HEK293 (cell line): ENCODE measurements around the gene HHAT.

Experiments used
- GLIS1 ChIP-seq: fragments of 450-650 bp; formaldehyde crosslinking; IDR thresholded peaks from 2 replicates; pipeline ENCODE4 v1.5.1; 2016; ENCODE audit warnings: missing biosample characterization, missing genetic modification characterization
- HOXD13 ChIP-seq: sonication (generic); formaldehyde crosslinking; IDR thresholded peaks from 2 replicates; pipeline ENCODE4 v1.8.0; 2022; ENCODE audit warnings: missing genetic modification reagents, borderline replicate concordance
- KLF10 ChIP-seq: fragments of 450-650 bp; IDR thresholded peaks from 2 replicates; pipeline ENCODE4 v1.5.1; 2018; ENCODE audit warnings: missing biosample characterization, mild to moderate bottlenecking, missing genetic modification characterization
- MYNN ChIP-seq: fragments of 450-650 bp; formaldehyde crosslinking; IDR thresholded peaks from 2 replicates; pipeline ENCODE4 v1.5.1; 2016; ENCODE audit warnings: missing biosample characterization, missing genetic modification characterization, borderline replicate concordance
- PRDM10 ChIP-seq: fragments of 450-650 bp; formaldehyde crosslinking; IDR thresholded peaks from 2 replicates; pipeline ENCODE4 v1.5.1; 2016; ENCODE audit warnings: missing biosample characterization, missing genetic modification characterization
- RBAK ChIP-seq: fragments of 450-650 bp; formaldehyde crosslinking; IDR thresholded peaks from 2 replicates; pipeline ENCODE4 v1.5.1; 2016; ENCODE audit warnings: missing biosample characterization, missing genetic modification characterization
- SP7 ChIP-seq: fragments of 450-650 bp; formaldehyde crosslinking; IDR thresholded peaks from 2 replicates; pipeline ENCODE4 v1.5.1; 2016; ENCODE audit warnings: missing biosample characterization, missing genetic modification characterization
- ZBTB26 ChIP-seq: fragments of 450-650 bp; formaldehyde crosslinking; optimal IDR thresholded peaks from 2 replicates; pipeline ENCODE3; 2016; ENCODE audit warnings: missing biosample characterization, mild to moderate bottlenecking, missing genetic modification characterization
- ZIC2 ChIP-seq: fragments of 450-650 bp; formaldehyde crosslinking; IDR thresholded peaks from 2 replicates; pipeline ENCODE4 v1.5.1; 2016; ENCODE audit warnings: missing biosample characterization, missing genetic modification characterization
- ZNF112 ChIP-seq: fragments of 450-650 bp; formaldehyde crosslinking; IDR thresholded peaks from 2 replicates; pipeline ENCODE4 v1.5.0; 2017; ENCODE audit warnings: missing biosample characterization, missing genetic modification characterization
- ZNF175 ChIP-seq: fragments of 450-650 bp; formaldehyde crosslinking; IDR thresholded peaks from 2 replicates; pipeline ENCODE4 v1.5.1; 2016; ENCODE audit warnings: missing biosample characterization, missing genetic modification characterization
- ZNF391 ChIP-seq: fragments of 450-650 bp; formaldehyde crosslinking; IDR thresholded peaks from 2 replicates; pipeline ENCODE4 v1.5.1; 2016; ENCODE audit warnings: low read depth, missing biosample characterization, missing genetic modification characterization, borderline replicate concordance
- ZNF510 ChIP-seq: fragments of 450-650 bp; formaldehyde crosslinking; IDR thresholded peaks from 2 replicates; pipeline ENCODE4 v1.5.1; 2018; ENCODE audit warnings: mild to moderate bottlenecking, missing genetic modification characterization, missing biosample characterization; ENCODE audit not compliant: insufficient replicate concordance
- ZNF549 ChIP-seq: fragments of 450-650 bp; IDR thresholded peaks from 2 replicates; pipeline ENCODE4 v1.5.1; 2018; ENCODE audit warnings: missing biosample characterization, missing genetic modification characterization, mild to moderate bottlenecking, inconsistent platforms, moderate library complexity
- ZNF621 ChIP-seq: fragments of 450-650 bp; formaldehyde crosslinking; IDR thresholded peaks from 2 replicates; pipeline ENCODE4 v1.5.1; 2017; ENCODE audit warnings: missing biosample characterization, missing genetic modification characterization
- ZNF707 ChIP-seq: fragments of 450-650 bp; formaldehyde crosslinking; IDR thresholded peaks from 2 replicates; pipeline ENCODE4 v1.5.1; 2016; ENCODE audit warnings: missing biosample characterization, missing genetic modification characterization
- ZNF791 ChIP-seq: fragments of 450-650 bp; formaldehyde crosslinking; IDR thresholded peaks from 2 replicates; pipeline ENCODE4 v1.5.1; 2016; ENCODE audit warnings: missing biosample characterization, missing genetic modification characterization
- ZNF843 ChIP-seq: fragments of 450-650 bp; formaldehyde crosslinking; IDR thresholded peaks from 2 replicates; pipeline ENCODE4 v1.5.1; 2016; ENCODE audit warnings: missing biosample characterization, missing genetic modification characterization
- ZSCAN4 ChIP-seq: fragments of 450-650 bp; formaldehyde crosslinking; IDR thresholded peaks from 2 replicates; pipeline ENCODE4 v1.5.1; 2017; ENCODE audit warnings: missing biosample characterization, missing genetic modification characterization
- TF ChIP-seq, protein P1 (sequence below): fragments of 450-650 bp; formaldehyde crosslinking; IDR thresholded peaks from 2 replicates; pipeline ENCODE4 v1.5.1; 2016; ENCODE audit warnings: missing biosample characterization, missing genetic modification characterization
- TF ChIP-seq, protein P2 (sequence below): fragments of 450-650 bp; formaldehyde crosslinking; IDR thresholded peaks from 2 replicates; pipeline ENCODE4 v1.5.1; 2016; ENCODE audit warnings: missing biosample characterization, missing genetic modification characterization, borderline replicate concordance
- TF ChIP-seq, protein P3 (sequence below): fragments of 450-650 bp; formaldehyde crosslinking; IDR thresholded peaks from 2 replicates; pipeline ENCODE4 v1.5.1; 2016; ENCODE audit warnings: missing biosample characterization, missing genetic modification characterization, borderline replicate concordance

The HHAT gene

GRCh38 chr1:210330279-210330866, 1.7 kb downstream of the HHAT start (continued):
- no peak for TF ChIP-seq ZSCAN4 (tag by site-specific recombination)
- 0 out of 2 replicates have a peak, but pooled peaks have one; percentile 57 for TF ChIP-seq KLF10
- no peak for TF ChIP-seq ZNF391
- TF ChIP-seq HOXD13 = no peak
- TF ChIP-seq ZNF707 (tag by site-specific recombination) = no peak
- no peak for TF ChIP-seq MYNN (tag by site-specific recombination)
- TF ChIP-seq, protein P1, sequence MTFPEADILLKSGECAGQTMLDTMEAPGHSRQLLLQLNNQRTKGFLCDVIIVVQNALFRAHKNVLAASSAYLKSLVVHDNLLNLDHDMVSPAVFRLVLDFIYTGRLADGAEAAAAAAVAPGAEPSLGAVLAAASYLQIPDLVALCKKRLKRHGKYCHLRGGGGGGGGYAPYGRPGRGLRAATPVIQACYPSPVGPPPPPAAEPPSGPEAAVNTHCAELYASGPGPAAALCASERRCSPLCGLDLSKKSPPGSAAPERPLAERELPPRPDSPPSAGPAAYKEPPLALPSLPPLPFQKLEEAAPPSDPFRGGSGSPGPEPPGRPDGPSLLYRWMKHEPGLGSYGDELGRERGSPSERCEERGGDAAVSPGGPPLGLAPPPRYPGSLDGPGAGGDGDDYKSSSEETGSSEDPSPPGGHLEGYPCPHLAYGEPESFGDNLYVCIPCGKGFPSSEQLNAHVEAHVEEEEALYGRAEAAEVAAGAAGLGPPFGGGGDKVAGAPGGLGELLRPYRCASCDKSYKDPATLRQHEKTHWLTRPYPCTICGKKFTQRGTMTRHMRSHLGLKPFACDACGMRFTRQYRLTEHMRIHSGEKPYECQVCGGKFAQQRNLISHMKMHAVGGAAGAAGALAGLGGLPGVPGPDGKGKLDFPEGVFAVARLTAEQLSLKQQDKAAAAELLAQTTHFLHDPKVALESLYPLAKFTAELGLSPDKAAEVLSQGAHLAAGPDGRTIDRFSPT = 0 out of 2 replicates have a peak, but pooled peaks have one; percentile 15
- TF ChIP-seq ZNF791 (tag by site-specific recombination) = no peak
- TF ChIP-seq ZNF510 = no peak
- peak; percentile 55; the same call in 1 of the 2 replicates for TF ChIP-seq SP7
- TF ChIP-seq ZNF843 (tag by site-specific recombination) = peak; percentile 87
- TF ChIP-seq ZNF621 (tag by site-specific recombination) = no peak
- peak; percentile 62 for TF ChIP-seq PRDM10 (tag by site-specific recombination)
- no peak for TF ChIP-seq RBAK (tag by site-specific recombination)
- no peak for TF ChIP-seq ZBTB26 (tag by site-specific recombination)
- TF ChIP-seq ZNF549 (tag by site-specific recombination) = no peak
- TF ChIP-seq ZNF112 (tag by site-specific recombination) = no peak
- no peak for TF ChIP-seq ZNF175 (tag by site-specific recombination)
- peak; percentile 95 for TF ChIP-seq GLIS1 (tag by site-specific recombination)
- TF ChIP-seq, protein P2, sequence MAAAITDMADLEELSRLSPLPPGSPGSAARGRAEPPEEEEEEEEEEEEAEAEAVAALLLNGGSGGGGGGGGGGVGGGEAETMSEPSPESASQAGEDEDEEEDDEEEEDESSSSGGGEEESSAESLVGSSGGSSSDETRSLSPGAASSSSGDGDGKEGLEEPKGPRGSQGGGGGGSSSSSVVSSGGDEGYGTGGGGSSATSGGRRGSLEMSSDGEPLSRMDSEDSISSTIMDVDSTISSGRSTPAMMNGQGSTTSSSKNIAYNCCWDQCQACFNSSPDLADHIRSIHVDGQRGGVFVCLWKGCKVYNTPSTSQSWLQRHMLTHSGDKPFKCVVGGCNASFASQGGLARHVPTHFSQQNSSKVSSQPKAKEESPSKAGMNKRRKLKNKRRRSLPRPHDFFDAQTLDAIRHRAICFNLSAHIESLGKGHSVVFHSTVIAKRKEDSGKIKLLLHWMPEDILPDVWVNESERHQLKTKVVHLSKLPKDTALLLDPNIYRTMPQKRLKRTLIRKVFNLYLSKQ (tag by site-specific recombination) = no peak
- TF ChIP-seq ZIC2 (tag by site-specific recombination) = peak; percentile 52
- TF ChIP-seq, protein P3, sequence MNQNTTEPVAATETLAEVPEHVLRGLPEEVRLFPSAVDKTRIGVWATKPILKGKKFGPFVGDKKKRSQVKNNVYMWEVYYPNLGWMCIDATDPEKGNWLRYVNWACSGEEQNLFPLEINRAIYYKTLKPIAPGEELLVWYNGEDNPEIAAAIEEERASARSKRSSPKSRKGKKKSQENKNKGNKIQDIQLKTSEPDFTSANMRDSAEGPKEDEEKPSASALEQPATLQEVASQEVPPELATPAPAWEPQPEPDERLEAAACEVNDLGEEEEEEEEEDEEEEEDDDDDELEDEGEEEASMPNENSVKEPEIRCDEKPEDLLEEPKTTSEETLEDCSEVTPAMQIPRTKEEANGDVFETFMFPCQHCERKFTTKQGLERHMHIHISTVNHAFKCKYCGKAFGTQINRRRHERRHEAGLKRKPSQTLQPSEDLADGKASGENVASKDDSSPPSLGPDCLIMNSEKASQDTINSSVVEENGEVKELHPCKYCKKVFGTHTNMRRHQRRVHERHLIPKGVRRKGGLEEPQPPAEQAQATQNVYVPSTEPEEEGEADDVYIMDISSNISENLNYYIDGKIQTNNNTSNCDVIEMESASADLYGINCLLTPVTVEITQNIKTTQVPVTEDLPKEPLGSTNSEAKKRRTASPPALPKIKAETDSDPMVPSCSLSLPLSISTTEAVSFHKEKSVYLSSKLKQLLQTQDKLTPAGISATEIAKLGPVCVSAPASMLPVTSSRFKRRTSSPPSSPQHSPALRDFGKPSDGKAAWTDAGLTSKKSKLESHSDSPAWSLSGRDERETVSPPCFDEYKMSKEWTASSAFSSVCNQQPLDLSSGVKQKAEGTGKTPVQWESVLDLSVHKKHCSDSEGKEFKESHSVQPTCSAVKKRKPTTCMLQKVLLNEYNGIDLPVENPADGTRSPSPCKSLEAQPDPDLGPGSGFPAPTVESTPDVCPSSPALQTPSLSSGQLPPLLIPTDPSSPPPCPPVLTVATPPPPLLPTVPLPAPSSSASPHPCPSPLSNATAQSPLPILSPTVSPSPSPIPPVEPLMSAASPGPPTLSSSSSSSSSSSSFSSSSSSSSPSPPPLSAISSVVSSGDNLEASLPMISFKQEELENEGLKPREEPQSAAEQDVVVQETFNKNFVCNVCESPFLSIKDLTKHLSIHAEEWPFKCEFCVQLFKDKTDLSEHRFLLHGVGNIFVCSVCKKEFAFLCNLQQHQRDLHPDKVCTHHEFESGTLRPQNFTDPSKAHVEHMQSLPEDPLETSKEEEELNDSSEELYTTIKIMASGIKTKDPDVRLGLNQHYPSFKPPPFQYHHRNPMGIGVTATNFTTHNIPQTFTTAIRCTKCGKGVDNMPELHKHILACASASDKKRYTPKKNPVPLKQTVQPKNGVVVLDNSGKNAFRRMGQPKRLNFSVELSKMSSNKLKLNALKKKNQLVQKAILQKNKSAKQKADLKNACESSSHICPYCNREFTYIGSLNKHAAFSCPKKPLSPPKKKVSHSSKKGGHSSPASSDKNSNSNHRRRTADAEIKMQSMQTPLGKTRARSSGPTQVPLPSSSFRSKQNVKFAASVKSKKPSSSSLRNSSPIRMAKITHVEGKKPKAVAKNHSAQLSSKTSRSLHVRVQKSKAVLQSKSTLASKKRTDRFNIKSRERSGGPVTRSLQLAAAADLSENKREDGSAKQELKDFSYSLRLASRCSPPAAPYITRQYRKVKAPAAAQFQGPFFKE = no peak
